ENCODE results near the gene DMD. TPM values are rescaled to one million over a fixed set of nuclear protein-coding genes. Genes with fewer than 3 reads are reported as not detected.

DMD gene
- total and polyA plus RNA-seq, 2 of the 13 experiments (the other 11 are each of a cell fraction or from before 2014, with no cell fraction given) = 17.6 to 25.9 TPM

DNA sequence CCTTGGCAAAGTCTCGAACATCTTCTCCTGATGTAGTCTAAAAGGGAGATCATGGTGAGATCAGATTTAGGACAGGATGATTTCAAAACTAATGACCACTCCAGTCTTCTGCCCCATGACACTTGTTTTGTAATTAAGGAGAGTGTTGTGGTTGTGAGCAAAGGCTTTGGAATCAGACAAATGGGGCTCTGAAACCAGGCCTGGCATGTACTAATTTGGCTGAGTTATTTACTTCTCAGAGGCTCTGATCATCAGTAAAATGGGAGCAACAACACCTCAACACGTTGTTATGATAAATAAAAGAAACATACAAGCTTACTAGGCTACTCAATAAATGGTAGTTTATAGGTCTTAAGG lies 2032.6 kb downstream of the DMD start:
- Histone ChIP-seq H4K20me1 (ENCODE audit: insufficient read depth, low read length) (no peaks in the 10 kb centered on the region), H3K27ac (ENCODE audit: extremely low read length, insufficient read depth, low read length) (no peak overlapping the region), H3K27me3 (ENCODE audit: control insufficient read depth in 1 of 2, insufficient read depth in 2 of 2, low read length in 2 of 2) (no peaks in the 10 kb centered on the region), H3K9ac (ENCODE audit: insufficient read depth, low read depth, low read length) (no peak overlapping the region), H3K79me2 (ENCODE audit: insufficient read depth, low read length) (no peaks in the 10 kb centered on the region), H3K4me3 (replicated peaks in 1 of 3; ENCODE audit: insufficient read depth in 1 of 3, low read depth in 2 of 3, low read length in 3 of 3) (no peak overlapping the region), H3K36me3 (replicated peaks in 1 of 2; ENCODE audit: control insufficient read depth in 1 of 2, insufficient read depth in 2 of 2, low read length in 2 of 2) (peaks cover 1 to 16% of the 10 kb centered on the region in 2 experiments; a peak in 3 of 5 replicates), H3K9me3 (ENCODE audit: low read length) (no peaks in the 10 kb centered on the region), H3K4me2 (ENCODE audit: low read depth, low read length) (no peak overlapping the region), H2AFZ (ENCODE audit: low read length) (no peak overlapping the region), H3K4me1 (ENCODE audit: insufficient read depth, low read length) (no peaks in the 10 kb centered on the region)
- 94% methylated on average over 2 of the region's 2 CpGs for WGBS (ENCODE audit: low lambda C conversion rate)
- no peak for ATAC-seq
- ChIA-PET CTCF (ENCODE audit: low intra/inter-chr PET ratio, low total read pairs) (no interaction called here), POLR2A (no interaction called here)
- intact Hi-C loops (cut with micrococcal nuclease; ENCODE audit: unreplicated experiment) = no loop called here
- TF ChIP-seq CEBPB (IDR thresholded peaks at IDR 0.05; ENCODE audit: borderline replicate concordance, low read depth, low read length) = no peak
- TF ChIP-seq GFI1 (CRISPR knock-in tag; IDR thresholded peaks at IDR 0.05; ENCODE audit: borderline replicate concordance) = no peak
- no peak for TF ChIP-seq ZNF674 (CRISPR knock-in tag; IDR thresholded peaks at IDR 0.05; ENCODE audit: low read depth)
- no peak for TF ChIP-seq STAT5B (CRISPR knock-in tag; IDR thresholded peaks at IDR 0.05)
- TF ChIP-seq SAP130 (CRISPR knock-in tag; IDR thresholded peaks at IDR 0.05; ENCODE audit: low read depth) = no peak
- TF ChIP-seq PRMT3 (CRISPR knock-in tag; IDR thresholded peaks at IDR 0.05; ENCODE audit: borderline replicate concordance, low read depth) = no peak
- no peak for TF ChIP-seq KDM2A (CRISPR knock-in tag; IDR thresholded peaks at IDR 0.05; ENCODE audit: borderline replicate concordance, low read depth)
- TF ChIP-seq TSC22D2 (CRISPR knock-in tag; IDR thresholded peaks at IDR 0.05; ENCODE audit: borderline replicate concordance) = no peak
- TF ChIP-seq NFYC (CRISPR knock-in tag; IDR thresholded peaks at IDR 0.05) = no peak
- TF ChIP-seq ZBTB20 (CRISPR knock-in tag; IDR thresholded peaks at IDR 0.05; ENCODE audit: borderline replicate concordance, low read depth) = no peak
- no peak for TF ChIP-seq ELF1 (CRISPR knock-in tag; IDR thresholded peaks at IDR 0.05)
- TF ChIP-seq PHF5A (CRISPR knock-in tag; IDR thresholded peaks at IDR 0.05; ENCODE audit: low read depth, unreplicated experiment) = no peak
- no peak for TF ChIP-seq ETV6 (CRISPR knock-in tag; conservative IDR thresholded peaks at IDR 0.05)
- no peak for FAIRE-seq
- DNase-seq (ENCODE audit: low spot score) = no peak
- in situ Hi-C loops (cut with HindIII; ENCODE audit: extremely low pct_ligation_motif_present, low pct_unique_long_range_greater_than_20kb) = no loop called here
- no TSS peak for BruUV-seq (replicated peaks)

All from HepG2 (cell line).